HG03521 (cell line): Measurements from ENCODE around the gene CTAGE6.
"Not testable (repeated sequence)": the region's sequence is repeated elsewhere in the genome, so short reads cannot be mapped to it uniquely, and the experiment has no call there.

ENCODE experiments used
- ATAC-seq: cut with Tn5 transposase; IDR thresholded peaks from one replicate; pipeline ENCODE4 v1.9.1; 2021; ENCODE audit warnings: mild to moderate bottlenecking, moderate library complexity; ENCODE audit not compliant: unreplicated experiment

The CTAGE6 gene

DNA sequence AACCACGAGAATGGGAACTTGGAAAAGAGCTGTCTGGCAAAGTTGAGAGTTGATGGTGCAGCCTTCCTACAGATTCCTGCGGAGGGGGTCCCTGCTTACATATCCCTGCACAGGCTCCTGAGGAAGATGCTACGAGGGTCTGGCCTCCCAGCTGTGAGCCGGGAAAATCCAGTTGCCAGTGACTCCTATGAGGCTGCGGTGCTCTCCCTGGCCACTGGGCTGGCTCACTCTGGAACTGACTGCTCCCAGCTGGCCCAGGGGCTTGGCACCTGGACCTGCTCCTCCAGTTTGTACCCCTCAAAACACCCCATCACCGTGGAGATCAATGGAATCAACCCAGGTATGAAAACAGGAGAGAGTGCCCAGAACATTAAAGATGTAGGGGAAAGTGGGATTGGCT is 37.2 kb downstream of the CTAGE6 start:
- ATAC-seq, result not testable (repeated sequence)

DNA sequence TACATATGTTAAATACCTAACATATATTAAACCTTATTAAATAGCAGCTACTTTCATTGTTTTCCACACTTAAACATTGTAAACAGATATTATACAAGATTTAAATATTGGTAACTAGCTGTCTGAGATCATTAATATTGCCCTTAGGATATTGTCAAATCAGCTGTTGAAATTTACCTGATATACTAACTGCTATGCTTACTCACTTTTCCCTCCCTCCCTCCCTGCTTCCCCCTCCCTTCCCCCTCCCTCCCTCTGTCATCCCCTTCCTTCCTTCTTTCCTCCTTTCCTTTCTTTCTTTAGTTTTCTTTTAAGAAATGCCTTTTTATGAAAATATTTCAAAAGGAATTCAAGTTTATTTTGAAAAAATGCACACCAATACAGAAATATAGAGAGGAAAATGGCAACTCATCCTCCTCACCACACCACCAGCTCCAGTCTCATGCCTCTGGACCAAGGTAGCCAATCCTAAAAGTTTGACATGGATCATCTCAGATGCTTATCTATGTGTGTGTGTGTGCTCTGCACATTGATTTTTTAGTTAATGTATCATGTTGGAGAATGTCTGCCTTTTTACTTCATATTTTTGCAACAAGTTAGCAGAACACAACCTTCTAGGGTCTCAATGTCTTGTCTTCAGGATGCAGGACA is 41.8 kb downstream of the CTAGE6 start:
- not testable (repeated sequence) for ATAC-seq

GRCh38 chr7:143714581-143715454 is 42.7 kb downstream of the CTAGE6 start:
- ATAC-seq, result not testable (repeated sequence)

GRCh38 chr7:143712381-143712780 is 45.1 kb downstream of the CTAGE6 start:
- not testable (repeated sequence) for ATAC-seq

DNA sequence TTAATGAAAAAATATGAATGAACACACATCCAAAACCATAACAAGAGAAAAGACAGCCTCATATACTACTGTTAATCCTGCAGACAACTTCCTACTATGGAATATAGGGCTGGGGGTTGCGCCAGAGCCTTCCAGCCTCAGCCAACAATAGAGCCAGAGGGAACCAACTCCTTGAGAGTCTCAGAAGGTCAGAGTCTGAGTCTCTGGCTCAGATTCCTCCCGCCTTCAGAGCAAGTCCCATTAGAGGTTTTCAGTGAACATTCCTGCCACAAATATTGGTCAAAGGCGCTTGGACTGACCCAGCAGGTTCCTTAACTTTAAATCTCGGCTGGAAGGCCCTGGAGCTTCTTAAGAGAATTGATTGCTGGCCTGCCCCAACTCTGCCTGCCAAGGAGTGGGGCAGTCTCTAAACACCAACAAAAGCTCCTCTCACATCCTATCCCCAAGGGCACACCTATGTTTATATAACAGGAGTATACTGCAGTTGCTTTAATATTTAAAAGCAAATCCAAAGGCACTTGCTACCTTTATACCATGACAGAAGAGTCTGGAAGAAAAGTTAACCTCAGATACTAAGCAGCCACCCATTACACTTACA is 45.7 kb downstream of the CTAGE6 start:
- ATAC-seq, result not testable (repeated sequence)

- ATAC-seq, result not testable (repeated sequence)
Measured at GRCh38 chr7:143709895-143710294, 47.6 kb downstream of the CTAGE6 start.
